ENCODE results near the gene PURB. TPM values are rescaled to one million over a fixed set of nuclear protein-coding genes. Genes with fewer than 3 reads are reported as not detected.

PURB gene
- total and polyA plus RNA-seq, 2 experiments from 2014 or later: 3.5 to 25.5 TPM

GRCh38 chr7:44906965-44907364, 21.6 kb upstream of the PURB start:
- no peak overlapping the region for H3K4me2 ChIP-seq
- H3K9me2 ChIP-seq (replicated peaks; ENCODE audit: insufficient read depth): no peaks in the 10 kb centered on the region
- 84% methylated on average over 8 of the region's 8 CpGs for WGBS (ENCODE audit: low lambda C conversion rate, missing lambda C conversion rate)
- no peak overlapping the region for H2AFZ ChIP-seq
- no peaks in the 10 kb centered on the region for H3K27me3 ChIP-seq
- H3K4me1 ChIP-seq (ENCODE audit: insufficient read depth): no peaks in the 10 kb centered on the region
- H3K9me3 ChIP-seq (ENCODE audit: low read depth): no peaks in the 10 kb centered on the region
- no peaks in the 10 kb centered on the region for H4K20me1 ChIP-seq (ENCODE audit: insufficient read depth, poor library complexity, severe bottlenecking)
- H3K36me3 ChIP-seq (replicated peaks; ENCODE audit: insufficient read depth, low read depth): no peaks in the 10 kb centered on the region
- no peak overlapping the region for H3K4me3 ChIP-seq
- H3K79me2 ChIP-seq: no peaks in the 10 kb centered on the region
- TF ChIP-seq EZH2phosphoT487 (IDR thresholded peaks at IDR 0.05; ENCODE audit: low read depth, severe bottlenecking, unreplicated experiment) (no peak), CTCF (IDR thresholded peaks at IDR 0.05; ENCODE audit: poor library complexity) (no peak), EZH2 (IDR thresholded peaks at IDR 0.05; ENCODE audit: borderline replicate concordance) (no peak)
- no peak overlapping the region for H3K27ac ChIP-seq
- DNase-seq (ENCODE audit: low spot score): no peak

GRCh38 chr7:44905002-44905635, 19.8 kb upstream of the PURB start:
- H3K27ac ChIP-seq: no peak overlapping the region
- 83% methylated on average over 12 of the region's 12 CpGs for WGBS (ENCODE audit: low lambda C conversion rate, missing lambda C conversion rate)

GRCh38 chr7:44899443-44899842, 14.1 kb upstream of the PURB start:
- Histone ChIP-seq H3K4me1 (ENCODE audit: insufficient read depth) (no peaks in the 10 kb centered on the region), H2AFZ (no peak overlapping the region), H3K79me2 (no peaks in the 10 kb centered on the region), H3K4me3 (no peak overlapping the region), H3K36me3 (replicated peaks; ENCODE audit: insufficient read depth, low read depth) (no peaks in the 10 kb centered on the region), H3K9me2 (replicated peaks; ENCODE audit: insufficient read depth) (no peaks in the 10 kb centered on the region), H3K27ac (no peak overlapping the region), H3K4me2 (no peak overlapping the region), H3K9me3 (ENCODE audit: low read depth) (no peaks in the 10 kb centered on the region), H4K20me1 (ENCODE audit: insufficient read depth, poor library complexity, severe bottlenecking) (no peaks in the 10 kb centered on the region), H3K27me3 (no peaks in the 10 kb centered on the region)
- TF ChIP-seq EZH2 (IDR thresholded peaks at IDR 0.05; ENCODE audit: borderline replicate concordance) (no peak), EZH2phosphoT487 (IDR thresholded peaks at IDR 0.05; ENCODE audit: low read depth, severe bottlenecking, unreplicated experiment) (no peak), CTCF (IDR thresholded peaks at IDR 0.05; ENCODE audit: poor library complexity) (no peak)
- no peak for DNase-seq (ENCODE audit: low spot score)
- WGBS (ENCODE audit: low lambda C conversion rate, missing lambda C conversion rate): 87% methylated on average over 9 of the region's 9 CpGs

More at GRCh38 chr7:44905002-44905635, 19.8 kb upstream of the PURB start:
- no peaks in the 10 kb centered on the region for H3K27me3 ChIP-seq
- no peak for TF ChIP-seq EZH2phosphoT487 (IDR thresholded peaks at IDR 0.05; ENCODE audit: low read depth, severe bottlenecking, unreplicated experiment)
- TF ChIP-seq CTCF (IDR thresholded peaks at IDR 0.05; ENCODE audit: poor library complexity): no peak
- TF ChIP-seq EZH2 (IDR thresholded peaks at IDR 0.05; ENCODE audit: borderline replicate concordance): no peak
- H4K20me1 ChIP-seq (ENCODE audit: insufficient read depth, poor library complexity, severe bottlenecking): no peaks in the 10 kb centered on the region
- no peak for DNase-seq (ENCODE audit: low spot score)
- H3K36me3 ChIP-seq (replicated peaks; ENCODE audit: insufficient read depth, low read depth): no peaks in the 10 kb centered on the region
- H3K9me2 ChIP-seq (replicated peaks; ENCODE audit: insufficient read depth): no peaks in the 10 kb centered on the region
- no peak overlapping the region for H2AFZ ChIP-seq
- H3K4me3 ChIP-seq: no peak overlapping the region
- H3K9me3 ChIP-seq (ENCODE audit: low read depth): no peaks in the 10 kb centered on the region
- no peaks in the 10 kb centered on the region for H3K4me1 ChIP-seq (ENCODE audit: insufficient read depth)
- no peak overlapping the region for H3K4me2 ChIP-seq
- no peaks in the 10 kb centered on the region for H3K79me2 ChIP-seq
